Measurements from ENCODE around the gene CFAP20DC. TPM values are rescaled to one million over a fixed set of nuclear protein-coding genes. Genes with fewer than 3 reads are reported as not detected.

Gene CFAP20DC
- total and polyA plus RNA-seq, 12 donors = 0.13 to 0.25 (median 0.14) TPM; not detected in 8

GRCh38 chr3:59085976-59086375, 36.2 kb upstream of the CFAP20DC start:
- H3K27me3 ChIP-seq = peaks cover 0 to 29% (median 5%) of the 10 kb centered on the region in 7 donors
- no peak overlapping the region for H3K4me3 ChIP-seq
- TF ChIP-seq CTCF (IDR thresholded peaks at IDR 0.05) = no peak
- DNase-seq (no peak), ATAC-seq (no peak)
- no peaks in the 10 kb centered on the region for H3K4me1 ChIP-seq
- no peaks in the 10 kb centered on the region for H3K36me3 ChIP-seq
- peaks cover 0 to 2% (median 0%) of the 10 kb centered on the region in 11 donors for H3K9me3 ChIP-seq
- 62 to 66% methylated on average over 3 of the region's 3 CpGs for WGBS, 2 donors
- intact Hi-C loops (cut with DNase I) = no loop called here
- no peak overlapping the region for H3K27ac ChIP-seq

- no peak for DNase-seq
- Histone ChIP-seq H3K9me3 (peaks cover 0 to 2% (median 0%) of the 10 kb centered on the region in 11 donors), H3K36me3 (no peaks in the 10 kb centered on the region), H3K27ac (no peak overlapping the region), H3K4me3 (no peak overlapping the region), H3K4me1 (no peaks in the 10 kb centered on the region), H3K27me3 (peaks cover 0 to 29% (median 9%) of the 10 kb centered on the region in 7 donors)
- intact Hi-C loops (cut with DNase I) = no loop called here
- WGBS, 2 donors = 68 to 73% methylated on average over 1 of the region's 1 CpG
- TF ChIP-seq CTCF (IDR thresholded peaks at IDR 0.05) = no peak
- ATAC-seq = no peak
These were observed 34.8 kb upstream of the CFAP20DC start for GRCh38 chr3:59084583-59084982.

- Histone ChIP-seq H3K9me3 (peaks cover 0 to 2% (median 0%) of the 10 kb centered on the region in 11 donors), H3K36me3 (no peaks in the 10 kb centered on the region), H3K27me3 (peaks cover 0 to 32% (median 9%) of the 10 kb centered on the region in 7 donors), H3K4me1 (no peaks in the 10 kb centered on the region), H3K27ac (no peak overlapping the region), H3K4me3 (no peak overlapping the region)
- WGBS, 2 donors = 91% methylated on average over 4 of the region's 4 CpGs
- intact Hi-C loops (cut with DNase I) = no loop called here
- ATAC-seq (no peak), DNase-seq (no peak)
- no peak for TF ChIP-seq CTCF (IDR thresholded peaks at IDR 0.05)
These were observed 32.3 kb upstream of the CFAP20DC start for GRCh38 chr3:59082106-59082505.

GRCh38 chr3:59081071-59081470, 31.2 kb upstream of the CFAP20DC start:
- 84 to 92% methylated on average over 2 of the region's 2 CpGs for WGBS, 2 donors
- Histone ChIP-seq H3K27ac (no peak overlapping the region), H3K36me3 (no peaks in the 10 kb centered on the region), H3K4me1 (no peaks in the 10 kb centered on the region), H3K4me3 (no peak overlapping the region), H3K27me3 (peaks cover 0 to 29% (median 9%) of the 10 kb centered on the region in 7 donors), H3K9me3 (no peaks in the 10 kb centered on the region)
- DNase-seq = no peak
- ATAC-seq = no peak
- TF ChIP-seq CTCF (IDR thresholded peaks at IDR 0.05) = no peak
- intact Hi-C loops (cut with DNase I) = no loop called here

Data from heart right ventricle (tissue), 16 donors.